Common myeloid progenitor, CD34-positive (primary cell): ENCODE measurements around the gene GRM1. TPM values are rescaled to one million over a fixed set of nuclear protein-coding genes. Genes with fewer than 3 reads are reported as not detected.

Experiments used
- CTCF ChIA-PET: fragments of 350-600 bp; sonication (Branson Sonifier 250); formaldehyde crosslinking; loops from one replicate; lab custom pipeline; 2021; ENCODE audit warnings: antibody characterized with exemption; lab: Charles Lee
- POLR2A ChIA-PET: fragments of 350-600 bp; sonication (Branson Sonifier 250); formaldehyde crosslinking; loops from one replicate; lab custom pipeline; 2021; ENCODE audit warnings: antibody characterized with exemption; lab: Charles Lee
- DNase-seq, 3 donors: peaks; one replicate each; pipeline versions ENCODE4 v3.0.0 to v3.0.0-alpha.2; 2013
- H3K27ac ChIP-seq, 2 experiments: 1 replicate in 1 of 2; 2 replicates in 1 of 2; pipeline ENCODE4 v1.7.0; 2013; ENCODE audit warnings: inconsistent platforms in 2 of 2, low read length in 2 of 2, mild to moderate bottlenecking in 2 of 2, low read depth in 1 of 2, moderate library complexity in 1 of 2; ENCODE audit not compliant: severe bottlenecking in 2 of 2, insufficient read depth in 1 of 2, poor library complexity in 1 of 2
- H3K27me3 ChIP-seq, 5 experiments: replicated peaks in 2 of 5; 1 replicate in 3 of 5; 2 replicates in 2 of 5; pipeline versions ENCODE4 v1.6.1 to v1.7.0; 2013; ENCODE audit warnings: low read length in 4 of 5, mild to moderate bottlenecking in 2 of 5, moderate library complexity in 2 of 5, inconsistent platforms in 1 of 5; ENCODE audit not compliant: insufficient read depth in 5 of 5, control insufficient read depth in 4 of 5
- H3K36me3 ChIP-seq, 4 experiments: 1 replicate in 2 of 4; 2 replicates in 2 of 4; pipeline versions ENCODE4 v1.6.1 to v1.7.0; 2013; ENCODE audit warnings: low read length in 3 of 4, control low read depth in 1 of 4, mild to moderate bottlenecking in 1 of 4; ENCODE audit not compliant: control insufficient read depth in 4 of 4, insufficient read depth in 4 of 4
- H3K4me1 ChIP-seq, 4 experiments: 1 replicate in 3 of 4; 2 replicates in 1 of 4; pipeline versions ENCODE4 v1.6.1 to v1.7.1; 2013; ENCODE audit warnings: low read length in 3 of 4, mild to moderate bottlenecking in 3 of 4, control low read depth in 1 of 4, inconsistent platforms in 1 of 4, moderate library complexity in 1 of 4; ENCODE audit not compliant: control insufficient read depth in 4 of 4, insufficient read depth in 4 of 4; ENCODE audit errors: control extremely low read depth in 1 of 4
- H3K4me3 ChIP-seq, 7 experiments: 1 replicate in 4 of 7; 2 replicates in 3 of 7; pipeline versions ENCODE4 v1.5.1 to v1.7.0; 2013; ENCODE audit warnings: mild to moderate bottlenecking in 7 of 7, low read length in 6 of 7, moderate library complexity in 6 of 7, inconsistent platforms in 2 of 7, low read depth in 2 of 7, control low read depth in 1 of 7; ENCODE audit not compliant: insufficient read depth in 4 of 7, control insufficient read depth in 1 of 7; ENCODE audit errors: extremely low read depth in 1 of 7
- H3K9me3 ChIP-seq, 5 experiments: 1 replicate in 4 of 5; 2 replicates in 1 of 5; pipeline versions ENCODE4 v1.6.1 to v1.7.1; 2013; ENCODE audit warnings: low read length in 4 of 5, mild to moderate bottlenecking in 2 of 5, inconsistent platforms in 1 of 5, low read depth in 1 of 5, moderate library complexity in 1 of 5; ENCODE audit not compliant: control insufficient read depth in 4 of 5, insufficient read depth in 2 of 5; ENCODE audit errors: control extremely low read depth in 1 of 5
- WGBS: methylation state at CpG from one replicate; pipeline ENCODE4 v1.1.5; 2013; ENCODE audit not compliant: insufficient coverage; 5-methylcytosine and 5-hydroxymethylcytosine counted together
- polyA plus RNA-seq: library from polyadenylated mRNA; unstranded; fragments of 120-200 nt; gene quantifications from one replicate; pipeline ENCODE4 v1.2.1, GENCODE V29; 2013

Gene GRM1
- polyA plus RNA-seq = 0.03 TPM

GRCh38 chr6:146028851-146029572 lies at the start of gene GRM1:
GRM1 (plus strand) TSS chr6:146029062; CDS start chr6:146029518, 456 bp downstream.
- no peak for DNase-seq
- ChIA-PET CTCF (interaction anchor here (1.1 kb wide), 1 partner anchor 12 kb away, joined by 3 read pairs; no protein-coding TSS in a partner anchor), POLR2A (no interaction called here)
- H3K9me3 ChIP-seq = peaks cover 0 to 13% (median 0%) of the 10 kb centered on the region in 5 experiments
- H3K27ac ChIP-seq = no peak within 1 kb of the TSS
- H3K4me1 ChIP-seq = peaks cover 0 to 3% (median 1%) of the 10 kb centered on the region in 4 experiments
- peaks cover 10 to 53% (median 32%) of the 10 kb centered on the region in 5 experiments for H3K27me3 ChIP-seq
- no peaks in the 10 kb centered on the region for H3K36me3 ChIP-seq
- 7% methylated on average over 36 of the region's 39 CpGs for WGBS
- H3K4me3 ChIP-seq = peak within 1 kb of the TSS in 5 of 7 experiments; percentile 5 to 57 (median 31)

DNA sequence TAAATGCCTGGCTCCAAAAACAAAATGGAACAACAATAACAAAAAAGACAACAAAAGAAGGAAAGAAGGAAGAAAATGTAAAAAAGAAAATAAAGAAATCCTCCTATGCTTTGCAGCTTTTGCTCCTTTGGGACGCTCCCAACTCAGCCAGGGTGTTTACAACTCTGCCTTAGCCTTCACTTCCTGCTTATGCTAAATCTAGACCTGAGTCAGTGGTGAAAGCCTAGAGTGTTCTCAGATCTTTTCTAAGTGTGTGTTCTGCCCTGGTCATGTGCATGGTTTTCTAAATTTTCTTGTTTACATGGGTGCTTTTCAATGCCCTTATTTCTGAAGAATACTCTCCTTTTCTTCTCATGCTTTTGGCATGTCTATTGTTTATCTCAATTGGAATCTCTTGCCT lies 19.5 kb upstream of the GRM1 start:
- ChIA-PET CTCF (no interaction called here), POLR2A (no interaction called here)
- no peaks in the 10 kb centered on the region for H3K4me1 ChIP-seq
- H3K27me3 ChIP-seq = no peaks in the 10 kb centered on the region
- H3K36me3 ChIP-seq = no peaks in the 10 kb centered on the region
- 100% methylated on average over 1 of the region's 1 CpG for WGBS
- no peak for DNase-seq
- H3K27ac ChIP-seq = no peak overlapping the region
- peaks cover 0 to 13% (median 0%) of the 10 kb centered on the region in 5 experiments for H3K9me3 ChIP-seq
- no peak overlapping the region for H3K4me3 ChIP-seq

DNA sequence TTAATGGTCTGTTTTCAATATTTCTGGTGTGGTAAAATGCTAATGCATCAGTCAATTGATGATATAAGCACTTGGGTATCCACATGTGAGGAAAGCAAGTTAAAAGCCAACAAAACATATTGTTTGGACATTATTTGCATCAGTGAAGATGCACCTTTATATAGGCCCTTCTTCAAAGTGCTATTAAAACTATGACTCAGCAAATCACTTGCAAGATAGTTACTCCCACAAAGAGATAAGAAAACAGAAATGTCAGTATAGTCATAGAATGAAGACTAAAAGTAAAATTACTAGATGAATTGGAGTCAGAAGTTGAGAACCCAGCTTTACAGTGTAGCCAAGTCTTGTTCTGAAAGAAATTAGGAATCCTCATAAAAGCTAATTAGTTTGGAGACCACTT lies 14.6 kb upstream of the GRM1 start:
- CTCF ChIA-PET = no interaction called here

DNA sequence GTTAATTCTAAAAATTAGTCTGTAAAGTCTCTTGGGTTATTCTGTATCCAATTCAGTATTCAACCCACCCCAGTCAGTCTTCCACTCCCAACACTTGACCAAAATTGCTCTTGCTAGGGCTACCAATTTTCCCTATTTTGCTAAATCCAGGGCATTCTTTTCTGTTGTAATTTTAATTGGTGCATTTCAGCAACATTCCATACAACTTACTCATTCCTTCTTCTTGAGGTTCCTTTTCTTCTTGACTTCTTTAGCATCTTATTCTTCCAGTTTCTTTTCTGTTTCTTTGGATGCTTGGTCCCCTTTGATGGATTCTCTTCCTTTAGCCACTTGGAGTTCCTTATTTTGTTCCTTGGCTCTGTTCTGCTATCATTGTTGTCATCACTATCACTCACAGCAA lies 11.2 kb upstream of the GRM1 start:
- Histone ChIP-seq H3K27me3 (no peaks in the 10 kb centered on the region), H3K4me1 (no peaks in the 10 kb centered on the region), H3K36me3 (no peaks in the 10 kb centered on the region), H3K4me3 (no peak overlapping the region), H3K27ac (no peak overlapping the region), H3K9me3 (no peaks in the 10 kb centered on the region)
- CTCF ChIA-PET = no interaction called here
- POLR2A ChIA-PET = no interaction called here
- no peak for DNase-seq

More for the DNA sequence above, 14.6 kb upstream of the GRM1 start:
- POLR2A ChIA-PET = no interaction called here
- Histone ChIP-seq H3K4me1 (no peaks in the 10 kb centered on the region), H3K27me3 (no peaks in the 10 kb centered on the region), H3K27ac (no peak overlapping the region), H3K36me3 (no peaks in the 10 kb centered on the region), H3K9me3 (peaks cover 0 to 9% (median 0%) of the 10 kb centered on the region in 5 experiments), H3K4me3 (no peak overlapping the region)
- DNase-seq = no peak

- H3K4me1 ChIP-seq = peaks cover 0 to 3% (median 1%) of the 10 kb centered on the region in 4 experiments
- no peaks in the 10 kb centered on the region for H3K36me3 ChIP-seq
- no peak for DNase-seq
- H3K27me3 ChIP-seq = peaks cover 9 to 45% (median 31%) of the 10 kb centered on the region in 5 experiments
- H3K9me3 ChIP-seq = peaks cover 0 to 13% (median 0%) of the 10 kb centered on the region in 5 experiments
- CTCF ChIA-PET = no interaction called here
- WGBS = 86% methylated on average over 3 of the region's 3 CpGs
- POLR2A ChIA-PET = no interaction called here
- no peak overlapping the region for H3K27ac ChIP-seq
- H3K4me3 ChIP-seq = no peak overlapping the region
These were observed 2.0 kb upstream of the GRM1 start for GRCh38 chr6:146026873-146027272.

DNA sequence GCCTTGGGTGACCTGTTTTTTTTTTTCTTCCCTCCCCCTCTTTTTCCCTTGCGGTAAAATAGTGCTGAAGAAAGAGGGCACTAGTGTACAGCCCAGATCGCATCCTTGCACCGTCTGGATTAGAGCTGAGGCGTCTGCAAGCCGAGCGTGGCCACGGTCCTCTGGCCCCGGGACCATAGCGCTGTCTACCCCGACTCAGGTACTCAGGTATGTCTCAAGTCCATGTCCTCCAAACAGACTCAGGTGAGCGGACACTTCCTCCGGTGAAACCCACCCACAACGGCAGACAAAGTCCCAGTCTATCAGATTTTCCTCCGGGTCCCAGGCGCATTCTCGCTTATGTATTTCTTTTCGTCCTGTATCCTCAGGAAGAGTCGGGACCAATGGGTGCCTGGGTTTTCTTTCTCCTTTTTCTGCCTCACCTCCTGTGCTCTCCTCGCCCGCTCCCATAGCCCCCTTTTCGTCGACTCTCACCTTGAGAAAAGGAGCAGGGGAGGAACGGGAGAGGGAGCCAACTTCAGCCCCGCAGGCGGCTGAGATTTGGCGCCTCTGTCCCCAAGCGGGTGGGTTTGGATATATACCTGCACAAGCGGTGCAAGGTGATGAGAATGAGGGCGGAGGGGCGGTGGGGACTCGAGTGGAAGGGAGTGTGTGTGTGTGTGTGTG lies 1.1 kb upstream of the GRM1 start:
- ChIA-PET POLR2A (no interaction called here), CTCF (interaction anchor here (1.1 kb wide), 1 partner anchor 13 kb away, joined by 3 read pairs; no protein-coding TSS in a partner anchor)
- WGBS = 5% methylated on average over 24 of the region's 31 CpGs
- Histone ChIP-seq H3K36me3 (no peaks in the 10 kb centered on the region), H3K27me3 (peaks cover 10 to 52% (median 31%) of the 10 kb centered on the region in 5 experiments), H3K9me3 (peaks cover 0 to 13% (median 0%) of the 10 kb centered on the region in 5 experiments), H3K4me3 (peak overlapping the region in 1 of 7 experiments; percentile 34), H3K27ac (no peak overlapping the region), H3K4me1 (peaks cover 0 to 3% (median 1%) of the 10 kb centered on the region in 4 experiments)
- DNase-seq = peak in 2 of 3 donors; percentile 10 to 11
